COLO668 (cell line): ENCODE data around the gene APLN.

ENCODE experiments used
- DNase-seq: peaks from one replicate; lab custom pipeline; 2025; ENCODE audit not compliant: unreplicated experiment; lab: John Stamatoyannopoulos, UW

The APLN gene

DNA sequence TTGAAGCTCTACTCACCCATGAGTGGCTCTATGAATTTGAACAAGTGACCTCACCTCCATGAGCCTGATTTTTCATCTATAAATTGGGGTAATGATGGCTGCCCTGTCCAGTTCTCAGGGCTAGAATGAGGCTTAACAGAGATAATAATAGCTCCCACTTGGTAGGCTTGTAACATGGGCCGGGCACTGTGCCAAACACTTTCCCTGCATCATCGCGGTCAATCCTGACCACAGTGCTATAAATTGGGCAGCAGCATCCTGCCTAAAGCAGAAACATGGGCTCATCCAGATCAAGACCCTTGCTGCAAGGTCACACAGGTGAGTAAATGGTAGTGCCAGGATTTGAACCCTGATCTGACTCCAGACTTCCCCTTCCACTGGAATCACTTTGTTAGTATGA, 12.8 kb downstream of the APLN start:
- DNase-seq = peak; percentile 13

DNA sequence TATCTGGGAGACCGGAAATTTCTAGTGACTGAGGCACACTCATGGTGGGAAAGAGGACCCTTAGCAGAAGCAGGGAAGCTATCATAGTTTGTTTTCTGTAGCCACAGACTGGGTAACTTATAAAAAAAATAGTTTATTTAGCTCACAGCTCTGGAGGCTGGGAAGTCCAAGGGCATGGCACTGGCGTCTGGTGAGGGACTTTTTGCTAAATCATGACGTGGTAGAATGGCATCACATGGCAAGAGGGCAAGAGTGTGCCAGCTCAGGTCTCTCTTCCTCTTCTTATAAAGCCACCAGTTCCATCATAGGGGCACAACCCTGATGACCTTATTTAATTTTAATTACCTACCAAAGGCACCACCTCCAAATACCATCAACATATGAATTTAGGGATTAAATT, 13.3 kb downstream of the APLN start:
- no peak for DNase-seq

DNA sequence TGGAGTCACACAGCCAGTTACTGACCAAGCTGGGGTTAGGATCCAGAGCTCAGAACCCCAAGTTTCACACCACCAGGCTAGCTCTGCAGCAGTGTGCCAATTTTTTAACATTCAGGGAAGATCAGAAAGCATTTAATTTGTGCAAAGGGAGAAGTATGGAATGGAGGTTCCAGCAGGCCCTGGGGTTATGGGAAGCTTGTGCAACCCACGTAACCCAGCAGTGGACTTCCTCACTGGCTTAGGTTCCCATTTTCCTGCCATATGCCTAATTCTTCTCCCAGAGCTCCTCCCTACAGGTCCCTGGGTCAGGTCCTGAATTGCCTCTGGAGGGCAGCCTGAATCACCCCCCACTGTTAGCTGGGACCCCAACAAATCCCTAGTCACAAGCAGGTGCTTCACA, 14.0 kb downstream of the APLN start:
- DNase-seq = no peak

DNA sequence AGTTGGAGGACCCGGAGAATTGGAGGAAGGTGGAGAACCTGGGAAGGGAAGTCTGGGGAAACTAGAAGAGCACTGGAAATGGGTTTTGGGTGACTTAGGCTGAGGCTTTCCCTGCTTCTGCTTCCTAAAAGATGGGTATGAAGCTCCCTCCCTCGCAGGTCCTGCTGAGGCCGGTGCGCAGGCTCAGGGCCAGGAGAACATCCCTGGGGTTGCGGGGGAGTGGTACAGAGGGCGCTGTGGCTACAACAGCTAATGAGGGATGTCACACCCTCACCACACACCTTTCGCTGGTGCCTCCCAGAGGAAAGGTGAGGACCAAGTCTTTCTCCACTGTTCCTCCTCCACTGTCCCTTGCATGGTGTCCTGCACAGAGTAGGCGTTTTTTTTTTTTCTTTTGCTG, 15.8 kb downstream of the APLN start:
- no peak for DNase-seq

DNA sequence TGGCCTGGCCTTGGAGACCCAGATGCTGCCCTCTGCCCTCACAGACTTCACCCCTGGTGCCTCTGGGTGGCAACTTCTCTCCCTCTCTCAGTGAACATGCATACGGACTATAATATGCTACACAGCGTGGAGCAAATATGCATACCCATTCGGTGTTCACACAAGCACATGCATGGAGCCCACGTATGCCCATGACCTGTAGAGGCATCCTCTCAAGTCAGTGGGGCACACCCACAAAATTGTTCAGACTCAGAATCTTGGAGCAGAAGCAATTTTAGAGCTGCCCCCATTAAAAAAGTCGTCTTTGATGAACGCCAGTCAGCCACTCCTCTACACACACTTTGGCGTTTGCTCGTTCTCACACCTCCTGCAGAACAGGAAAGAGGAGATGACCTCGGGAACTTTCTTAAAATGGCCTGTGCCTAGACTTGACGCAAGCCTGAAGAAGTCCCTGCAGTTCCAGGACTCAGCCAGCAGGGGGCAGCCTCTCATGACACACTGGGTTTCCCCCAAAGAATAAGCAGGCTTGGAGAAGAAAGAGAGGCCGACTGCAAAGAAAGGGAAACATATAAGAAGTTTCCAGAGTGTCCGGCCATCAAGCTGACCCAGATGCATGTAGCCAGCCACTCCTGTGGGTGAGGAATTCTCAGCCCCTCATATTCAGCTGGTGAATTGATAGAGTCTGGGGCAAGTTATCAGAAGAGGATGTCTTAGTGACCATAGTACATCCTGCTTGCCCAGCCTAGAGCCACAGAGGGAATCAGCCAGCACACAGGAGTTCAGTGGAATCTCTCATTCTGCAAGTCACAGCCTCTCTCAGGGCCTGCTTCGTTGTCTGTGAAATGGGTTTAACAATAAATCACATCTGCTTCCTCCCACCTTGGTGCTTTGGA, 17.3 kb downstream of the APLN start:
- peak; percentile 52 for DNase-seq

DNA sequence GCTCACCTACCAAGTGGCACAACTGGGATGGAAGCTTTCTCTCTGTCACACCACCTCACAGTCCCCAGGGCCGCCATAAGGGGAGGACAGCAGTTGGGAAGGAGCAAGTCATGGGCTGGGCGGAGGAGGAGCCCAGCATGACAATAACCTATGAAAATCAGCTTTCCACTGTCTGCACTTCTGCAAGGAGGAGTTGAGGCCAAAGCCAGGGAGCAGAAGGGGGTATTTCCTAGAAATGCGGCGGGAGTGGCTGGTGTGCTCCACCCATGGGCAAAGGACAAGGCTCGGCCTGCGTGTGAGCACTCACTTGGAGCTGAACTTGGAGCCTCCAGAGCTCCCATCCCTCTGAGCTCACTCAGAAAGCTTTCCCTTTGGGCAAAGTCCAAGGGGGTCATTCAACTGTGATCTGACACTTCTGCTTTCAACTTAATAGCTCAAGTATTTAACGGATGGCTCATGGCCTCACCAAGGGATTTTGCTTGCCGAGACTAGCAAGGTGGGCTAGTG, 18.5 kb downstream of the APLN start:
- DNase-seq = no peak

DNA sequence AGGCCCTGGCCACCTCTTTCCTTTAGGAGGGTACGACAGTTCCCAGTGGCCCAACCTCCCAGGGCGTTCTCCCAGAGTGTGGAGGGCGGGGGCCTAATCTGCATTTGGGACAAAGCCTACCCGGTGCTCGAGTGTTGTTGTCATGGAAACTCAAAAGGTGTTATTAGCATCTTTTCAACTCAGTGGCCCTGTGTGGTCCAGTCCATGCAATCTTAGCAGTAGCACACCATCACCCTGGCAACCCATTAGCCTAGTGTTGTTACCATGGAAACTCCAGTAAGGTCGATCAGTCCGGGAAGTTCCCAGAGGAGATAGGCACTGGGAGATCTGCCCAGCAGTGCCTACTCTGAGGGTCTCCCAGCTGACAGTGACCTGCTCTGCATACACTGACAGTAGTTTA, 20.2 kb downstream of the APLN start:
- DNase-seq = no peak

DNA sequence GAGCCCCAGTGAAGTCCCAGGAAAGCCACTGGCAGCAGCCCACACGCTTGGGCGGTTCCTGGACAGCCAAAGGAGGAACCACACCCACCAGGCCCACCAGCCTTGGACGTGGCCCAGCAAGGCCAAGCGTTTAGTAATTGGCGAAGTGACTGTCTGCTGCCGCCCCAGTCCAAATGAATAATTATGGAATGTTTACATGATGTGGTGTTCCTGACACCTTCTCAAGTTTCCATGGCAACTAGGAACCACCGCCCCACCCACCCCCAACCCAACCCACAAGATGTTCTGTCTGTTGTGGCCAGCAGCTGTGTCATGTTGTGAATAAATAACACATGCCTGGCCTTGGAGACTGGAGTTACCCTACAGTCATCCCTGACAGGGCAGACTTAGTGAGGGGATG, 22.3 kb downstream of the APLN start:
- no peak for DNase-seq

DNA sequence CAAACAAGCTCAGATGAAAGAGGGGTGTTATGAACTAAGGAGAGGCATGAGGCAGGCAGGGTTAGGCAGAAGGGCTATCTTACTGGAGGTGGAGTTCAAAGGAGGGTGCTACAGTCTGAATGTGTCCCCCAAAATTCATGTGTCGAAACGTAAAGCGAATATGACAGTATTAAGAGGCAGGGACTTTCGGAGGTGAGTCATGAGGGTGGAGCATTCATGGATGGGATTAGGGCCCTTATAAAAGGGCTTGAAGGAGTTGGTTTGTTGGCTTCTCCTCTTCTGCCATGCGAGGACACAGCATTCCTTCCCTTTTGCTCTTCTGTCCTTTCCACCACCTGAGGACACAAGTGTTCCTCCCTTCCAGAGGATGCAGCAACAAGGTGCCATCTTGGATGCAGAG, 22.9 kb downstream of the APLN start:
- DNase-seq = no peak

DNA sequence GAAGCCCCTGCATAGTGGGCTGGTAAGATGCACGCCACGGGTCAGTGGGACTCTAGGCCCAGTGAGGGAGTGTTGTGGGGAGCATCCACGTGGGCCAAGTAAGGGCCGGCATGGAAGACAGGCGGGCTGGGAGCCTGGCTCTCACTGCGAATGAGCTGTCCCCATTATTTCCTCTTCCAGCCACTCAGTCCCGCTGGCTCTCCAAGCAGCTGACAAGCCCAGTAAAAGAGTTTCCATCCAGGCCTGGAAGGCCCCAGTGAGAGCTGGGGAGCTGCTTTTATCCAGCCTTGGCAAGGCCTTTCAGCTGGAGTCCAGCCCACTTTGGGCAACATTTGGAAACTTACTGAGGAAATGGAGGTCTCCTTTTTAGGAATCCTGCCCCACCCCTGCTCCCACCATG, 24.9 kb downstream of the APLN start:
- no peak for DNase-seq

DNA sequence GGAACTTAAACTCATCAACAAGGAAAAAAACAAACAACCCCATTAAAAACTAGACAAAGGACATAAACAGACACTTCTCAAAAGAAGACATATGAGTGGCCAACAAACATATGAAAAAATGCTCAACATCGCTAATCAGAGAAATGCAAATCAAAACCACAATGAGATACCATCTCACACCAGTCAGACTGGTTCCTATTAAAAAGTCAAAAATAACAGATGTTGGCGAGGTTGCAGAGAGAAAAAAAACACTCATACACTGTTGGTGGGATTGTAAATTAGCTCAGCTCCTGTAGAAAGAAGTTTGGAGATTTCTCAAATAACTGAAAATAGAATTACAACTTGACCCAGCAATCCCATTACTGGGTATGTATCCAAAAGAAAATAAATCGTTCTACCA, 28.7 kb downstream of the APLN start:
- DNase-seq = no peak

DNA sequence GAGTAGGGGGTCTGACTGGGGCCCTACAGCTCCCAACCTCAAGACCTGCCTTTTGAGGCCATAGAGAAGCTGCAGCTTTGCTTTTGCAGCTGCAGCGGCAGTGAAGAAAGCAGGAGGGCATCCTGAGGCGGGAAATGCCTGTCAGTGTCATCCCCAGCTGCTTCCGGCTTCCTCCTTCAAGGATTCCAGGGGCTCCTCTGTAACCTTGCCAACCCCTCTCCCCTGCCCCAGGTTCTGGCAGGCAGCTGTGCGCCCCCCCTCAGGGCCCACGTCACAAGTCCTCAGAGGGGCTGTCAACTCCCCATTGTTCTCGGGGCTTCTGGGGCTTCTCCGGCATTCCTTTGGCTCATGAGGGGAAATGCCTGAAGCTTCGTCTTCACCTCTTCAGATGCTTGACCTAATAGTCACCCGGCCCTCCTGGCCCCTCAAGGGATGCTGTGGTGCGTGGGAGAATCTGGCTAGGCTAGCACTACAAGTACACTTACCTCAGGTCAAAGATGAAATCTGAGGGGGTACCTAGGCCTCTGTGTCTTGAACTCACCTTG, 31.9 kb downstream of the APLN start:
- DNase-seq = no peak

DNA sequence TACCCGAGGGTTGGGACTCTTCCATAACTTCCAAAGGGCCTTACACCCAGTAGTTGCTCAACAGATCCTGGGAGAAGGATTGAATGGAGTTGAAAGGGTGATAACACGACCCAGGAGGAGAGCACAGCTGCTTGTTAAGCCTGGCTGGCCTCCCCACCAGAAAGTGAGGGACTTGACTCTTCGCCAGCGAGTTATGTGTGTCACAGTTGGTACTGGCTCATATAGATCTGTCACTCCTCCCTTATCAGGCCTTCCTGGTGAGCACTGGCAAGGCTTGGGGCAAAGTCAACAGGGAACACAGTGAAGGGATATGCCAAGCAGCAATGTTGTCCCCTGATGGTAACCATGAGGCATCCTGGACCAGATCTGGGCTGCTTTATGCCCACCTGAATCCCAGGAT, 35.8 kb downstream of the APLN start:
- DNase-seq = no peak

DNA sequence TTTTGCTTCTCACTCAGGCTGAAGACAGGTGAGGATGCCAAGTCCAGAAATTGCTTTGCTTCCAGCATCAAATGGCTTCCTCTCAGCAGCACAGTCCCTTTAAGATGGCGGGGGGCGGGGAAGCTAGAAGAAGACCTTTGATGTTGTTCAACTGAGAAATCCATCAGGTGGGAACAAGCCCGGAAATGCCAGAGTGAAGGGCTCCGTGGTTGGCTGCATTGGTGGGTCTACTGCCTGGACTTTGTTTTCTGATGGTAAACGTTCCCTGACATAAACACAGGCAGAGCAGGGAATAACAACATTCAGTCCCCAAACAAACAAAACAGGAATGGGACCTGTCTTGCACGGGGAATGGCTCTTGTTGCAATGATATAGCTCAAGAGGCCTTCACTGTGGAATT, 37.3 kb downstream of the APLN start:
- DNase-seq = no peak

DNA sequence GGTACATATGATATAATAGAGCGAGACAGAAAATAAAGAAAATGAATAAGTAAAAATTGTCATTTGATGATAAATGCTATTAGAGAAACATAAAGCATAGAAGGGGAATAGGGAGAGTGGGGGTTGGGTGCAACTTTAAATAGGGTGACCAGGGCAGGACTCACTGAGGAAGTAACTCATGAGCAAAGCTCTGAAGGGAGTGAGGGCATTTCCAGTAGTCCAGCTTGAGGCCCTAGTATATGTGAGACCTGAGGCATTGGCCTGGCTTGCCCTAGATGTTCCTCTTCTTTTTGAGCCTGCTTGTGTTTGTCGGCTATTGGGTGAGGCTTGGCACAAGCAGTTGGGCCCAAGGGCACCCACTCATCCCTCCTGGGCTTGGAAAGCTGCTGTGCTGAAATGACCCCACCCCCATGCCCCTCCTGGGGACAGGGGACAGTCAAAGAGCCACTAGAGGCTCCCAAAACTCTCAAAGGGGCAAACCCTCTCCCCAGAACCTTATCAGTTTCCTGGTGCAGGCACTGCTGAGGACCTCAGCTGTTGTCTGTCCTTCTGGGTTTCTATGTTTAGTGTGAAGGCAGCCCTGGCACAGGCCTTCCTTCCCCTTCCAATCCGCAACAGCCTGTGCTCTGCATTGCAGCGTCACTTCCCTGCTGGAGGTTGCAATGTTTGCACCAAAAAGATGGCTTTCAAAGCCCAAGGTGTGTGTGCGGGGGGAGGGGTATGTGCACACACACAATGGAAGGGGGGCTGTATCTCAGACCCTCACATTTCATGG, 40.1 kb downstream of the APLN start:
- DNase-seq = no peak

DNA sequence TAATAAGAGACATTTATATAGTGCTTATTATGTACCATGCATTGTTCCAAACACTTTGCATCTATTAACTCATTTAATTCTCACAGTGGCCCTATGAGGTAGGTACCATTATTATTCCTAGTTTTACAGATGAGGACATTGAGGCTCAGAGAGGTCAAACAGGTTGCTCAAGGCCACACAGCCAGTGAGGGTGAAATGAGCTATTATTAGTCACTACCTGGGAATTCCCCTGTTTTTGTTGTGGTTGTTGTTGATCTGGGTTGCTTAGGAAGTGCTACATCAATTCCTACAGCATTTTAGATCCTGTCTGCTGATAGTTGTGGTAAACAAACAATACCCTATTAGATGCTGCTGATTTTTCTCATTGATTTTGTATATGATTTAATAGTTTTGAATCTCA, 41.2 kb downstream of the APLN start:
- no peak for DNase-seq

DNA sequence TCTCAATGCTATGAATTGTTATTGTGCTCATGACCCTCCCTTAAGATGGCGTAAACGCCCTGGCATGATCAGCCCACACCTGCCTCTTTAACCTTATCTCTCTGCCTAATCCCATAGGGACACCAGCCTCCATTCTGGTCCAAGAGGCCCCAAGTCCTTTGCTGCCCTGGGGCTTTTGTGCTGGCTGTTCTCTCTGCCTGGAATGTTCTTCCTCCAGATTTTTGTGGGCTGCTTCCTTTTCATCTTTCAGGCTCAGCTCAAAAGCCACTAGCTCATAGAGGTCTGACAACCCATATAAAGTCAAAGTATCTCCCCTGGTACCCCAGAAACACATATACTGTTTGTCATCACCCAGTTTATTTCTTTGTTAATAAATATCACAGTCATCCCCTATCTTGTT, 42.4 kb downstream of the APLN start:
- DNase-seq = no peak

DNA sequence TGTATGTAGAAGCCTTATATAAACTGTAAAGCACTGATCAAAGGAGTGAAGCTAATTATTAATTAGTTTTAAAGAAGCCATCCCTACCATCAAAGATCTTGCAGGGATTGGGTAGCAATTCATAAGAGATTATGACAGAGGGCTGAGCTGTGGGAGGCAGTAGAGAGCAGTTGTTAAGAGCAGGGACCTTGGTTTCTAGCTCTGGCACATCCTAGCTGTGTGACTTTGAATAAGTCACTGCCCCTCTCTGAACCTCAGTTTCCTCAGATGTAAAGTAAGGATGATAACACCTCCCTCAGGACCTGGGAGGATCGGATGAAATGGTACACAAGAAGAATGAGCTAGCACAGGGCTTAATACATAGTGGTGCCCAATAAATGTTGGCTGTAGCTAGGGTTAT, 45.4 kb downstream of the APLN start:
- DNase-seq = no peak

DNA sequence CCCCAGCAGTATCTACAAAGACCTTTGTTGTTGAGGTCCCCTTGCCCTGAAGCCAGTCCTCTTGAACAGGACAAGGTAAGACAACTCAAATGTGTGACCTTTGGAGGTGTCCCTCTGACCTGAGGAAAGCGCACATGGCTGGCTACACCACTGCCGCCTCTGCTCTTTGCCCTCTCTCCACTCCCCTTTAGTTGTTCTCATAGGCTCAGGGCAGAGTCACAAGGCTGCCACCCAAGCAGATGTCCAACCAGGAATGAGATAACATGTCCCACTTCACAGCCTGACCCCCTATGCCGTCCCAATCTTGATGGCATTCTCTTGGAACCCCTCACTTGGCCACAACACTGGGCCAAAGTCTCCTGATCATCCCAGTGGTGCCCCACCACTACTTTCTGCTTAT, 46.3 kb downstream of the APLN start:
- no peak for DNase-seq

DNA sequence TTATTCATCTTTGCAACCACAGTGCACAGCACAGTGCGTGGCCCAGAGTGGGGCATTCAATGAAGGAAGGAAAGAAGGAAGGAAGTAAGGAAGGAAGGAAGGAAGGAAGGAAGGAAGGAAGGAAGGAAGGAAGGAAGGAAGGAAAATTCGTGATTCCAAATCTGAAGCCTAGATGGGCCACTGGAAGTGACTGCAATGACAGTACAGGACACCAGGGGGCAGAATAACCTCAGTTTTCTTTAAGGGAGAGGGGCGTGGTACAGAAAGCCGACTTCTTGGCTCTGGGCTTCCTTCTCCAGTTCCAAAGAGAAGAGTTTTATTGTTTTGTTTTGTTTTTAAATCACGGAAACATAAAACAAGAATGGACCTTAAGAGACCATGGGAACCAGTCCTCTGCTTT, 47.8 kb downstream of the APLN start:
- DNase-seq = peak; percentile 42

DNA sequence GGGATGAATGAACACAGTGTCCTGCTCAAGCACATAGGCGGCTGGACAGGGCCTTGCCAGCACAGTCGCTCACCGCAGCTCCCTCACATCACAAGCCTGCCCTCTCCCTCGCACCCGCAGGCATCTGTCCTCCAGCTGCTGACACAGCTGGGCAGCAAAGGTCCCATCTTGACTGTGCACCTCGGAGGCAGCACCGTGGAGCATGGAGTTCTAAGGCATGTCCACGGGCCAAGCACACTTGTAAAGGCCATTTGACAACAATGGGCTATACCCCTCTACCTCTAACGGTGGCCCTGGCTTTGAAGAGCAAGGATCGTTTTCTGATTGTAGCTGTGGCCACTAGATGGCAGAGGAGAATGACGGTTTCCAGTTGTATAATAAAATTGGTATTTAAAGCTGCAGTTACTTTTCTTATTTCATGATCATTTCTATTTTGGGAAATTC, 53.8 kb downstream of the APLN start:
- peak; percentile 2 for DNase-seq

DNA sequence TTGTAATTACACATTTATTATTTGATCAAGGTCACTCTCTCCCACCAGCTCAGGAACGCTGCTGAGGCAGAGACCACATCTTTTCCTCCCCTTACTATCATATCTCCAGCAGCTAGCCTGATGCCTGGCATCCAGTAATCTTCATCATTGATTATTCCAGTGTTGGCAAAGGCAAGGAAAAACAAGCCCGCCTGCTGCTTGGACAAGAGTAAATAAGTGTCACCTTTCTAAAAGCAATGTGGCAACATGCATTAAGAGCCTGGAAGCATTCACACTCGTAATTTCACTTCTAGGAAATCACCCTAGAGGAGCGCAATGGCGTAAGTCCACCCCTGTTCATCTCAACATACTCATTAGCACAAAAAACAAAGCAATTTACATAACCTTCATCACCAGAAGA, 54.8 kb downstream of the APLN start:
- no peak for DNase-seq
